GM10266 (cell line): ENCODE data around the gene VGLL4.
"Not testable (repeated sequence)": the region's sequence is repeated elsewhere in the genome, so short reads cannot be mapped to it uniquely, and the experiment has no call there.

Experiments used
- DNase-seq: peaks from one replicate; pipeline ENCODE4 v3.0.0; 2012; ENCODE audit errors: extremely low spot score
- TF ChIP-seq, protein P1 (sequence below): IDR thresholded peaks from 2 replicates; pipeline ENCODE4 v1.5.1; 2012; ENCODE audit warnings: mild to moderate bottlenecking, low read depth; ENCODE audit not compliant: control insufficient read depth, insufficient read depth; ENCODE audit errors: missing control alignments

VGLL4 gene

GRCh38 chr3:11601446-11602238 lies 42.1 kb downstream of the VGLL4 start:
- peak; percentile 74 for DNase-seq
- TF ChIP-seq, protein P1, sequence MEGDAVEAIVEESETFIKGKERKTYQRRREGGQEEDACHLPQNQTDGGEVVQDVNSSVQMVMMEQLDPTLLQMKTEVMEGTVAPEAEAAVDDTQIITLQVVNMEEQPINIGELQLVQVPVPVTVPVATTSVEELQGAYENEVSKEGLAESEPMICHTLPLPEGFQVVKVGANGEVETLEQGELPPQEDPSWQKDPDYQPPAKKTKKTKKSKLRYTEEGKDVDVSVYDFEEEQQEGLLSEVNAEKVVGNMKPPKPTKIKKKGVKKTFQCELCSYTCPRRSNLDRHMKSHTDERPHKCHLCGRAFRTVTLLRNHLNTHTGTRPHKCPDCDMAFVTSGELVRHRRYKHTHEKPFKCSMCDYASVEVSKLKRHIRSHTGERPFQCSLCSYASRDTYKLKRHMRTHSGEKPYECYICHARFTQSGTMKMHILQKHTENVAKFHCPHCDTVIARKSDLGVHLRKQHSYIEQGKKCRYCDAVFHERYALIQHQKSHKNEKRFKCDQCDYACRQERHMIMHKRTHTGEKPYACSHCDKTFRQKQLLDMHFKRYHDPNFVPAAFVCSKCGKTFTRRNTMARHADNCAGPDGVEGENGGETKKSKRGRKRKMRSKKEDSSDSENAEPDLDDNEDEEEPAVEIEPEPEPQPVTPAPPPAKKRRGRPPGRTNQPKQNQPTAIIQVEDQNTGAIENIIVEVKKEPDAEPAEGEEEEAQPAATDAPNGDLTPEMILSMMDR: no peak

DNA sequence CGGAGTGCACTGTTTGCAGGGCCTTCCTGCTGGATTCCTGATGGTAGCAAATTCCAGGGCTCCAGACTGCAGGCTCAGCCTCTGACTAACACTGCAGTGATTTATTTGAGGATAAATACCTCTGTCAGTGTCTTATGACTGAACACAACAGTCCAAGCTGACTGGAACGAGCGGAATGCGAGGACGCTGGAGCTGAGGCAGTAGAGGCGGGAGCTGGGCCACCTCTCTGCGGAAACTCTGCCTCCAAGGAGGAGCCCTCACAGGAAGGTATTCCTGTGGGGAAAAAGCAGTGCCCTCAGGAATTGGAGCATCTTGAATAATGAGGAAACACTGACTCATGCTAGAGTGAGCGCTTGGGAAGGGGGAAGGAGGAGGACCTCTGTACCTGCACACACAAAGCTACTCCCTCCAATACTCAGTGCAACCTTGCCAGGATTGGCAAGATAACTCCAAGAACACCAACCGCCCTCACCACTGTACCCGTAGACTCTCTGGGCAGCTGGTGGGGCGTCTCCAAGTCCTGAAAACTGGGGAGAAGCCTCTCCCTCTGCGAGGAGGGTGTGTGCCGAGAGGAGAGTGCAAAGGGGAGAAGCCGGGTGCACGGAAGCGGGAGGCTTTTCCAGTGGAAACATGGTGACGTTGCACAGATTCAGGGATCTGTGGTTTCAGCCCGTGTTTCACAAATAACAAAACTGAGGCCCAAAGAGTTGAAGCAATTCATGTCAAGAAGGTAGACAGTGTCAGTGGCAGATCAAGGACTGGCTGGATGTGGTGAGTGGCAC lies 43.0 kb downstream of the VGLL4 start:
- no peak for DNase-seq

GRCh38 chr3:11596387-11596786 lies 47.3 kb downstream of the VGLL4 start:
- no peak for DNase-seq
- TF ChIP-seq, protein P1: no peak

More for the DNA sequence above, 43.0 kb downstream of the VGLL4 start:
- TF ChIP-seq, protein P1: no peak

GRCh38 chr3:11595024-11595423 lies 48.7 kb downstream of the VGLL4 start:
- DNase-seq: not testable (repeated sequence)

- TF ChIP-seq, protein P1: no peak
- DNase-seq: no peak
These were observed 50.2 kb downstream of the VGLL4 start for GRCh38 chr3:11593318-11594034.

- DNase-seq: no peak
- TF ChIP-seq, protein P1: no peak
These were observed 51.0 kb downstream of the VGLL4 start for GRCh38 chr3:11592445-11593298.
